Common myeloid progenitor, CD34-positive (primary cell): ENCODE data around the gene LGR6.

ENCODE experiments used
- CTCF ChIA-PET: fragments of 350-600 bp; sonication (Branson Sonifier 250); formaldehyde crosslinking; loops from one replicate; lab custom pipeline; 2021; ENCODE audit warnings: antibody characterized with exemption; lab: Charles Lee
- POLR2A ChIA-PET: fragments of 350-600 bp; sonication (Branson Sonifier 250); formaldehyde crosslinking; loops from one replicate; lab custom pipeline; 2021; ENCODE audit warnings: antibody characterized with exemption; lab: Charles Lee
- DNase-seq, 3 donors: peaks; one replicate each; pipeline versions ENCODE4 v3.0.0 to v3.0.0-alpha.2; 2013
- H3K27ac ChIP-seq, 2 experiments: 1 replicate in 1 of 2; 2 replicates in 1 of 2; pipeline ENCODE4 v1.7.0; 2013; ENCODE audit warnings: inconsistent platforms in 2 of 2, low read length in 2 of 2, mild to moderate bottlenecking in 2 of 2, low read depth in 1 of 2, moderate library complexity in 1 of 2; ENCODE audit not compliant: severe bottlenecking in 2 of 2, insufficient read depth in 1 of 2, poor library complexity in 1 of 2
- H3K27me3 ChIP-seq, 5 experiments: replicated peaks in 2 of 5; 1 replicate in 3 of 5; 2 replicates in 2 of 5; pipeline versions ENCODE4 v1.6.1 to v1.7.0; 2013; ENCODE audit warnings: low read length in 4 of 5, mild to moderate bottlenecking in 2 of 5, moderate library complexity in 2 of 5, inconsistent platforms in 1 of 5; ENCODE audit not compliant: insufficient read depth in 5 of 5, control insufficient read depth in 4 of 5
- H3K36me3 ChIP-seq, 4 experiments: 1 replicate in 2 of 4; 2 replicates in 2 of 4; pipeline versions ENCODE4 v1.6.1 to v1.7.0; 2013; ENCODE audit warnings: low read length in 3 of 4, control low read depth in 1 of 4, mild to moderate bottlenecking in 1 of 4; ENCODE audit not compliant: control insufficient read depth in 4 of 4, insufficient read depth in 4 of 4
- H3K4me1 ChIP-seq, 4 experiments: 1 replicate in 3 of 4; 2 replicates in 1 of 4; pipeline versions ENCODE4 v1.6.1 to v1.7.1; 2013; ENCODE audit warnings: low read length in 3 of 4, mild to moderate bottlenecking in 3 of 4, control low read depth in 1 of 4, inconsistent platforms in 1 of 4, moderate library complexity in 1 of 4; ENCODE audit not compliant: control insufficient read depth in 4 of 4, insufficient read depth in 4 of 4; ENCODE audit errors: control extremely low read depth in 1 of 4
- H3K4me3 ChIP-seq, 7 experiments: 1 replicate in 4 of 7; 2 replicates in 3 of 7; pipeline versions ENCODE4 v1.5.1 to v1.7.0; 2013; ENCODE audit warnings: mild to moderate bottlenecking in 7 of 7, low read length in 6 of 7, moderate library complexity in 6 of 7, inconsistent platforms in 2 of 7, low read depth in 2 of 7, control low read depth in 1 of 7; ENCODE audit not compliant: insufficient read depth in 4 of 7, control insufficient read depth in 1 of 7; ENCODE audit errors: extremely low read depth in 1 of 7
- H3K9me3 ChIP-seq, 5 experiments: 1 replicate in 4 of 5; 2 replicates in 1 of 5; pipeline versions ENCODE4 v1.6.1 to v1.7.1; 2013; ENCODE audit warnings: low read length in 4 of 5, mild to moderate bottlenecking in 2 of 5, inconsistent platforms in 1 of 5, low read depth in 1 of 5, moderate library complexity in 1 of 5; ENCODE audit not compliant: control insufficient read depth in 4 of 5, insufficient read depth in 2 of 5; ENCODE audit errors: control extremely low read depth in 1 of 5
- WGBS: methylation state at CpG from one replicate; pipeline ENCODE4 v1.1.5; 2013; ENCODE audit not compliant: insufficient coverage; 5-methylcytosine and 5-hydroxymethylcytosine counted together

Gene LGR6

GRCh38 chr1:202249846-202250245 is 56.2 kb downstream of the LGR6 start:
- Histone ChIP-seq H3K4me1 (peaks cover 0 to 24% (median 10%) of the 10 kb centered on the region in 4 experiments), H3K9me3 (no peaks in the 10 kb centered on the region), H3K36me3 (no peaks in the 10 kb centered on the region), H3K4me3 (no peak overlapping the region), H3K27ac (no peak overlapping the region), H3K27me3 (no peaks in the 10 kb centered on the region)
- peak in 2 of 3 donors; percentile 22 to 23 for DNase-seq
- ChIA-PET POLR2A (no interaction called here), CTCF (no interaction called here)
- 25% methylated on average over 2 of the region's 2 CpGs for WGBS

DNA sequence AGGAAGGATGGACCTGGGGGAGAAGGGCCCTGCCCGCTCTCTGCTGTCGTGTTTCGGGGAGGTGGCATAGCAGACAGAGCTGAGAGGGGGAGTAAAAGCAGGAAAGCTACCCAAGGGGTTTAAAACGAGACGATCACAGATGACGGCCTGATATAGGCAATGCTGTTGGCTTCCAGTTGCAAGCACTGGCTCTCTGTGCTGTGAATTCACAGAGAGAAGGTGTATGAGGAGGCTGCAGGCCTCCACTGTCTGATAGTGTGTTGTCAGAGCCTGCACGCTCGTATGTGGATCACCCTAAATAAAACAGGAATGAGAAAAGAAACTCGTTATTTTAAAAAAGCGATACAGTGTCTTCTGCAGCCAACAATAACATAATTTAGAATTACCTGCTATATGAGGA is 57.4 kb downstream of the LGR6 start:
- Histone ChIP-seq H3K4me1 (peaks cover 0 to 29% (median 13%) of the 10 kb centered on the region in 4 experiments), H3K27ac (no peak overlapping the region), H3K4me3 (no peak overlapping the region), H3K36me3 (no peaks in the 10 kb centered on the region), H3K27me3 (peaks cover 0 to 3% (median 0%) of the 10 kb centered on the region in 5 experiments), H3K9me3 (no peaks in the 10 kb centered on the region)
- DNase-seq: no peak
- POLR2A ChIA-PET: no interaction called here
- WGBS: 90% methylated on average over 5 of the region's 10 CpGs
- CTCF ChIA-PET: interaction anchor here (1.4 to 1.5 kb wide), 2 partner anchors 9 to 14 kb away, joined by 5 to 6 read pairs; no protein-coding TSS in a partner anchor

- DNase-seq: peak in 2 of 3 donors; percentile 40 to 45
- POLR2A ChIA-PET: no interaction called here
- 58% methylated on average over 3 of the region's 6 CpGs for WGBS
- Histone ChIP-seq H3K4me3 (no peak overlapping the region), H3K27ac (no peak overlapping the region), H3K27me3 (peaks cover 0 to 3% (median 0%) of the 10 kb centered on the region in 5 experiments), H3K36me3 (no peaks in the 10 kb centered on the region), H3K4me1 (peaks cover 0 to 29% (median 13%) of the 10 kb centered on the region in 4 experiments), H3K9me3 (no peaks in the 10 kb centered on the region)
- CTCF ChIA-PET: interaction anchor here (1.1 to 1.5 kb wide), 3 partner anchors 10 to 51 kb away, joined by 4 to 6 read pairs (median 5); no protein-coding TSS in a partner anchor
These were observed 58.0 kb downstream of the LGR6 start for GRCh38 chr1:202251424-202252256.

- WGBS: 100% methylated on average over 1 of the region's 1 CpG
- peaks cover 0 to 29% (median 13%) of the 10 kb centered on the region in 4 experiments for H3K4me1 ChIP-seq
- no peak overlapping the region for H3K4me3 ChIP-seq
- H3K9me3 ChIP-seq: no peaks in the 10 kb centered on the region
- H3K27me3 ChIP-seq: peaks cover 0 to 3% (median 0%) of the 10 kb centered on the region in 5 experiments
- no peaks in the 10 kb centered on the region for H3K36me3 ChIP-seq
- POLR2A ChIA-PET: no interaction called here
- no peak overlapping the region for H3K27ac ChIP-seq
- no peak for DNase-seq
- CTCF ChIA-PET: interaction anchor here (0.7 to 1.1 kb wide), 2 partner anchors 11 to 52 kb away, joined by 3 to 4 read pairs; no protein-coding TSS in a partner anchor
These were observed 58.7 kb downstream of the LGR6 start for GRCh38 chr1:202252271-202252670.

- Histone ChIP-seq H3K4me3 (no peak overlapping the region), H3K9me3 (no peaks in the 10 kb centered on the region), H3K27me3 (peaks cover 0 to 3% (median 0%) of the 10 kb centered on the region in 5 experiments), H3K4me1 (peaks cover 0 to 25% (median 12%) of the 10 kb centered on the region in 4 experiments), H3K27ac (no peak overlapping the region), H3K36me3 (no peaks in the 10 kb centered on the region)
- POLR2A ChIA-PET: no interaction called here
- 53% methylated on average over 7 of the region's 8 CpGs for WGBS
- DNase-seq: peak in 2 of 3 donors; percentile 41 to 61
- CTCF ChIA-PET: interaction anchor here (1.2 to 1.5 kb wide), 3 partner anchors 11 to 16 kb away, joined by 3 to 4 read pairs (median 4); no protein-coding TSS in a partner anchor
These were observed 61.1 kb downstream of the LGR6 start for GRCh38 chr1:202254454-202255252.

DNA sequence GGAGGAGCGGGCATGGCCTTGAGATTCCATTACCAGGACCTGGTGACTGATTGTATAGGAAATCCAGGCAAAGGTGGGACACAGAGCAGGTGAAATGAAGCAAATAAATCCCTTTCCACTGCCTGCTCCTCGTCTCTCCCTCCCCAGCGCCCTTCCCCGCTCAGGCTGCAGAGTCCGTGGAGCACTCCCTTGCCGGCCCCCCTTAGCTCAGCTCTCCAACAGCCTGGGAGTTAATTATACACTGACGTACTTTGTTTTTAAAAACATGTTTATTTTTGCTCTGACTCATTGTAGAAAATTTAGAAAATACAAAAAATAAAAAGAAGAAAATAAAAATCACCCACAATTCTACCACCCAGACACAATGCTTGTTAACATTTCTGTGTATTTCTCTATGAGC is 61.7 kb downstream of the LGR6 start:
- ChIA-PET POLR2A (no interaction called here), CTCF (interaction anchor here (1.2 to 1.5 kb wide), 4 partner anchors 10 to 17 kb away, joined by 3 to 6 read pairs (median 4); no protein-coding TSS in a partner anchor)
- 93% methylated on average over 5 of the region's 7 CpGs for WGBS
- no peaks in the 10 kb centered on the region for H3K36me3 ChIP-seq
- H3K27me3 ChIP-seq: peaks cover 0 to 3% (median 0%) of the 10 kb centered on the region in 5 experiments
- no peak overlapping the region for H3K27ac ChIP-seq
- H3K4me1 ChIP-seq: peaks cover 0 to 21% (median 11%) of the 10 kb centered on the region in 4 experiments
- H3K4me3 ChIP-seq: no peak overlapping the region
- DNase-seq: no peak
- no peaks in the 10 kb centered on the region for H3K9me3 ChIP-seq
